Measurements from ENCODE around the gene AOPEP.
A peak's percentile ranks its signal among the peaks of the same experiment; 100 is the strongest.

AOPEP gene

GRCh38 chr9:95084254-95084934 lies 357.9 kb downstream of the AOPEP start:
- Histone ChIP-seq H3K4me3 (ENCODE audit: control insufficient read depth in 1 of 7, extremely low read depth in 1 of 7, insufficient read depth in 4 of 7, low read depth in 2 of 7, low read length in 6 of 7) (no peak overlapping the region), H3K9me3 (ENCODE audit: control extremely low read depth in 1 of 5, control insufficient read depth in 4 of 5, insufficient read depth in 2 of 5, low read depth in 1 of 5, low read length in 4 of 5) (no peaks in the 10 kb centered on the region), H3K27ac (ENCODE audit: insufficient read depth in 1 of 2, low read depth in 1 of 2, low read length in 2 of 2, poor library complexity in 1 of 2, severe bottlenecking in 2 of 2) (no peak overlapping the region), H3K4me1 (ENCODE audit: control extremely low read depth in 1 of 4, control insufficient read depth in 4 of 4, insufficient read depth in 4 of 4, low read length in 3 of 4) (peaks cover 0 to 2% (median 0%) of the 10 kb centered on the region in 4 experiments), H3K27me3 (replicated peaks in 2 of 5; ENCODE audit: control insufficient read depth in 4 of 5, insufficient read depth in 5 of 5, low read length in 4 of 5) (no peaks in the 10 kb centered on the region), H3K36me3 (ENCODE audit: control insufficient read depth in 4 of 4, insufficient read depth in 4 of 4, low read length in 3 of 4) (peaks cover 8 to 62% (median 23%) of the 10 kb centered on the region in 4 experiments)
- ChIA-PET POLR2A (no interaction called here), CTCF (interaction anchor here (1.2 kb wide), 1 partner anchor 46 kb away, joined by 5 read pairs; no protein-coding TSS in a partner anchor)
- 98% methylated on average over 16 of the region's 19 CpGs for WGBS (ENCODE audit: insufficient coverage)
- DNase-seq: no peak

DNA sequence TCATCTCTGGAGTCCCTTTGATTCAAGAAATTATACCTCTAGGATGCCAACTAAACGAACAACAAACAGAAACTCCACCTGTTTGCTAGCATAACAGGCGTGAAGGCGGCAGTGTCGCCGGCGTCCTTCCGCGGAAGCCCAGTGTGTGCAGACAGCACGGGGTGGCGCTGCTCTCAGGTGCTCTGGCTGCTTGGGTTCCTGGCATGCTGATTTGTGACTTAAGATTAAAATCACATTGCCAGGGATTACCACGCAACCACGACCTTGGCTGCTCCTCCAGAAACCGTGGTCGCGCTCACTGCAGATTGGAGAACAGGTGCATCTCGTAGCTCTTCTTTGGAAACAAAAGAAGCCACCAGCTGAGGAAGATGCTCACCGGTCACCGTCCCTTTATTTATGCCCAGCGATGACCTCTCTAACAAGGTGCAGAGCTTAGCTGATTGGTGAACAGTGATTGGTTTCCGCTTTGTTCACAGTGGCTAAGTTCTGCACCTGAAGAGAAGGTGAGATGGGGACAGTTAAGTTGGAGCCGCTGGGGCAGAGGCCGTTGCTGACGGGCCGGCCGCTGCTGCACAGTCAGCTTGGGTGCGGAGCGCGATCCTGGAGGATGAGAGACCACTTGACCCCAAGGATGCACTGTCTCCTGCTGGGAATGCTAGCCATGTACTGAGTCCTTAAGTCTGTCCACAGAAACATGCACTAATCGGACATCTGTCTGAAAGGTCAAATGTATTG lies 358.7 kb downstream of the AOPEP start:
- POLR2A ChIA-PET: no interaction called here
- WGBS (ENCODE audit: insufficient coverage): 94% methylated on average over 28 of the region's 29 CpGs
- DNase-seq: no peak
- no peaks in the 10 kb centered on the region for H3K27me3 ChIP-seq (replicated peaks in 2 of 5; ENCODE audit: control insufficient read depth in 4 of 5, insufficient read depth in 5 of 5, low read length in 4 of 5)
- no peak overlapping the region for H3K27ac ChIP-seq (ENCODE audit: insufficient read depth in 1 of 2, low read depth in 1 of 2, low read length in 2 of 2, poor library complexity in 1 of 2, severe bottlenecking in 2 of 2)
- peaks cover 0 to 7% (median under 1%) of the 10 kb centered on the region in 4 experiments for H3K4me1 ChIP-seq (ENCODE audit: control extremely low read depth in 1 of 4, control insufficient read depth in 4 of 4, insufficient read depth in 4 of 4, low read length in 3 of 4)
- no peak overlapping the region for H3K4me3 ChIP-seq (ENCODE audit: control insufficient read depth in 1 of 7, extremely low read depth in 1 of 7, insufficient read depth in 4 of 7, low read depth in 2 of 7, low read length in 6 of 7)
- CTCF ChIA-PET: no interaction called here
- no peaks in the 10 kb centered on the region for H3K9me3 ChIP-seq (ENCODE audit: control extremely low read depth in 1 of 5, control insufficient read depth in 4 of 5, insufficient read depth in 2 of 5, low read depth in 1 of 5, low read length in 4 of 5)
- peaks cover 8 to 66% (median 23%) of the 10 kb centered on the region in 4 experiments for H3K36me3 ChIP-seq (ENCODE audit: control insufficient read depth in 4 of 4, insufficient read depth in 4 of 4, low read length in 3 of 4)

GRCh38 chr9:95085861-95086563 lies 359.5 kb downstream of the AOPEP start:
- POLR2A ChIA-PET: no interaction called here
- CTCF ChIA-PET: interaction anchor here (2.2 kb wide), 1 partner anchor 10 kb away, joined by 9 read pairs; no protein-coding TSS in a partner anchor
- no peak overlapping the region for H3K27ac ChIP-seq (ENCODE audit: insufficient read depth in 1 of 2, low read depth in 1 of 2, low read length in 2 of 2, poor library complexity in 1 of 2, severe bottlenecking in 2 of 2)
- no peaks in the 10 kb centered on the region for H3K27me3 ChIP-seq (replicated peaks in 2 of 5; ENCODE audit: control insufficient read depth in 4 of 5, insufficient read depth in 5 of 5, low read length in 4 of 5)
- DNase-seq: no peak
- no peaks in the 10 kb centered on the region for H3K9me3 ChIP-seq (ENCODE audit: control extremely low read depth in 1 of 5, control insufficient read depth in 4 of 5, insufficient read depth in 2 of 5, low read depth in 1 of 5, low read length in 4 of 5)
- peaks cover 0 to 13% (median 2%) of the 10 kb centered on the region in 4 experiments for H3K4me1 ChIP-seq (ENCODE audit: control extremely low read depth in 1 of 4, control insufficient read depth in 4 of 4, insufficient read depth in 4 of 4, low read length in 3 of 4)
- H3K4me3 ChIP-seq (ENCODE audit: control insufficient read depth in 1 of 7, extremely low read depth in 1 of 7, insufficient read depth in 4 of 7, low read depth in 2 of 7, low read length in 6 of 7): no peak overlapping the region
- H3K36me3 ChIP-seq (ENCODE audit: control insufficient read depth in 4 of 4, insufficient read depth in 4 of 4, low read length in 3 of 4): peaks cover 8 to 59% (median 22%) of the 10 kb centered on the region in 4 experiments
- WGBS (ENCODE audit: insufficient coverage): 98% methylated on average over 37 of the region's 40 CpGs

GRCh38 chr9:95086564-95086955 lies 360.1 kb downstream of the AOPEP start:
- no peak overlapping the region for H3K27ac ChIP-seq (ENCODE audit: insufficient read depth in 1 of 2, low read depth in 1 of 2, low read length in 2 of 2, poor library complexity in 1 of 2, severe bottlenecking in 2 of 2)
- ChIA-PET POLR2A (no interaction called here), CTCF (interaction anchor here (1.6 to 2.2 kb wide), 2 partner anchors 10 to 42 kb away, joined by 4 to 9 read pairs; no protein-coding TSS in a partner anchor)
- WGBS (ENCODE audit: insufficient coverage): 94% methylated on average over 7 of the region's 8 CpGs
- no peaks in the 10 kb centered on the region for H3K27me3 ChIP-seq (replicated peaks in 2 of 5; ENCODE audit: control insufficient read depth in 4 of 5, insufficient read depth in 5 of 5, low read length in 4 of 5)
- H3K4me1 ChIP-seq (ENCODE audit: control extremely low read depth in 1 of 4, control insufficient read depth in 4 of 4, insufficient read depth in 4 of 4, low read length in 3 of 4): peaks cover 0 to 19% (median 3%) of the 10 kb centered on the region in 4 experiments
- peaks cover 8 to 55% (median 21%) of the 10 kb centered on the region in 4 experiments for H3K36me3 ChIP-seq (ENCODE audit: control insufficient read depth in 4 of 4, insufficient read depth in 4 of 4, low read length in 3 of 4)
- no peak overlapping the region for H3K4me3 ChIP-seq (ENCODE audit: control insufficient read depth in 1 of 7, extremely low read depth in 1 of 7, insufficient read depth in 4 of 7, low read depth in 2 of 7, low read length in 6 of 7)
- no peaks in the 10 kb centered on the region for H3K9me3 ChIP-seq (ENCODE audit: control extremely low read depth in 1 of 5, control insufficient read depth in 4 of 5, insufficient read depth in 2 of 5, low read depth in 1 of 5, low read length in 4 of 5)
- no peak for DNase-seq

DNA sequence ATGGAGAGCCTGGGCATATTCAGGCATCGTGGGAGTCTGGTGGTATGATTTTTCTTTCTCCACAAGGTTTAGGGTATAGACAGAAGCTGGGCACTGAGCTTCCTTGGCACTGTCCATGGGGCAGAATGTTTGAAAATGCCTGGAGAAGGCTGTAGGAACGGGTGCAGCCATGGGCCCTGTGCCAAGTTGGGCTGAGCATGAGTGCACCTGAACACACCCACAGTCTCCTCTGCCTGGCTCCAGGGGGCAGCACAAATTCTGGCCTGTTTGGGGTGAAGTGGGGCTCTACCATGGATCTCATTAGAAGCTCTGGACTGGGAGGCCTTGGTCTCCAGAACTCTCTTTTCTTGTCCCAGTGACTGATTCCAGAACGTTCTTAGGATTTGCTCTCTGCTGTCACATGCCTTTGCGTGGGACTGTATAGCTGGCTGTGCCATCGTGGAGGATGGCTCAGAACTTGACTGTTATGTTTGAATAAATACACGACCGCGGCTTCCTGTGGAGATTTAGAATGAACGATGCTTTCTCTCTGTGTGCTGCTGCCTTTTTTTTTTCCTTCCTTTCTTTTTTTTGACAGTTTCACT lies 361.3 kb downstream of the AOPEP start:
- Histone ChIP-seq H3K9me3 (ENCODE audit: control extremely low read depth in 1 of 5, control insufficient read depth in 4 of 5, insufficient read depth in 2 of 5, low read depth in 1 of 5, low read length in 4 of 5) (no peaks in the 10 kb centered on the region), H3K4me3 (ENCODE audit: control insufficient read depth in 1 of 7, extremely low read depth in 1 of 7, insufficient read depth in 4 of 7, low read depth in 2 of 7, low read length in 6 of 7) (no peak overlapping the region), H3K36me3 (ENCODE audit: control insufficient read depth in 4 of 4, insufficient read depth in 4 of 4, low read length in 3 of 4) (peaks cover 7 to 43% (median 17%) of the 10 kb centered on the region in 4 experiments), H3K27me3 (replicated peaks in 2 of 5; ENCODE audit: control insufficient read depth in 4 of 5, insufficient read depth in 5 of 5, low read length in 4 of 5) (no peaks in the 10 kb centered on the region), H3K4me1 (ENCODE audit: control extremely low read depth in 1 of 4, control insufficient read depth in 4 of 4, insufficient read depth in 4 of 4, low read length in 3 of 4) (peaks cover 0 to 31% (median 13%) of the 10 kb centered on the region in 4 experiments), H3K27ac (ENCODE audit: insufficient read depth in 1 of 2, low read depth in 1 of 2, low read length in 2 of 2, poor library complexity in 1 of 2, severe bottlenecking in 2 of 2) (no peak overlapping the region)
- ChIA-PET CTCF (interaction anchor here (0.5 to 2.2 kb wide), 6 partner anchors 9 to 156 kb away, joined by 3 to 9 read pairs (median 4); no protein-coding TSS in a partner anchor), POLR2A (interaction anchor here (0.6 to 0.7 kb wide), 2 partner anchors 1075 to 1906 kb away, joined by 3 to 5 read pairs; no protein-coding TSS in a partner anchor)
- peak; percentile 16 to 31 (median 19) for DNase-seq
- 87% methylated on average over 7 of the region's 9 CpGs for WGBS (ENCODE audit: insufficient coverage)

DNA sequence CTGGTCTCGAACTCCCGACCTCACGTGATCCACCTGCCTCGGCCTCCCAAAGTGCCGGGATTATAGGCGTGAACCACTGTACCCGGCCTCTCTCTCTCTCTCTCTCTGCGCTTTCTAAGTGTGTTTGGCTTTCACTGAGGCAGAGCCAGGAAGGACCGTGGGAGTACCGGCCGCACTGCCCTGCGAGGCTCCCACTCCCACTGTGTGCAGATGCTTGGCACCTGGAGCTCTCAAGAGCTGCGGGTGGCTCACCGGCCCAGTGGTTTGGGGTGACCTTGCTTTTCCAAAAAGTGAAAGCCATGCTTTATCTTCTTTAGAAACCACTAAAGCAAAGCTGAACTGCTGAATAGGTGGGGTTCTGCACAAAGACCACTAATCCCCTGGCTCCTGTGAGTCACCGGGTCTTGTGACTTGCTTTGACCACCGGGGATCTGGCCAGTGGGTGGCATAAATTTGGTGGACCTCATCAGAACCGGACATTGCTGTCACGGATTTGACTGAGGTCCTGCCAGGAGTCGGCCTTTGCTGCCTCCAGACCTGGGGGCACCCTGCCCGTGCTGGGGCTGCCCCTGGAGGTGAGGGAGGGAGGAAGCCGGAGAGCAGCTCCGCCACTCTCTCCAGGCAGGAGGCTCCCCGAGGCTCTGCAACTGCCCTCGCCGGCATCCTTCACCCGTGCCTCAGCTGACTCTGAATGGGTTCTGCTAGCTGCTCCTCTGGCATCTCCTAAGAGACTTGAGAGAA lies 362.1 kb downstream of the AOPEP start:
- no peak overlapping the region for H3K27ac ChIP-seq (ENCODE audit: insufficient read depth in 1 of 2, low read depth in 1 of 2, low read length in 2 of 2, poor library complexity in 1 of 2, severe bottlenecking in 2 of 2)
- H3K36me3 ChIP-seq (ENCODE audit: control insufficient read depth in 4 of 4, insufficient read depth in 4 of 4, low read length in 3 of 4): peaks cover under 1 to 35% (median 10%) of the 10 kb centered on the region in 4 experiments
- no peak overlapping the region for H3K4me3 ChIP-seq (ENCODE audit: control insufficient read depth in 1 of 7, extremely low read depth in 1 of 7, insufficient read depth in 4 of 7, low read depth in 2 of 7, low read length in 6 of 7)
- H3K27me3 ChIP-seq (replicated peaks in 2 of 5; ENCODE audit: control insufficient read depth in 4 of 5, insufficient read depth in 5 of 5, low read length in 4 of 5): no peaks in the 10 kb centered on the region
- DNase-seq: no peak
- H3K4me1 ChIP-seq (ENCODE audit: control extremely low read depth in 1 of 4, control insufficient read depth in 4 of 4, insufficient read depth in 4 of 4, low read length in 3 of 4): peaks cover 0 to 39% (median 18%) of the 10 kb centered on the region in 4 experiments
- ChIA-PET CTCF (interaction anchor here (0.5 to 2.2 kb wide), 7 partner anchors 8 to 155 kb away, joined by 3 to 9 read pairs (median 4); no protein-coding TSS in a partner anchor), POLR2A (no interaction called here)
- 98% methylated on average over 23 of the region's 26 CpGs for WGBS (ENCODE audit: insufficient coverage)
- H3K9me3 ChIP-seq (ENCODE audit: control extremely low read depth in 1 of 5, control insufficient read depth in 4 of 5, insufficient read depth in 2 of 5, low read depth in 1 of 5, low read length in 4 of 5): no peaks in the 10 kb centered on the region
